Thymus (tissue), 11 donors: Measurements from ENCODE around the gene ZG16. TPM values are rescaled to one million over a fixed set of nuclear protein-coding genes. Genes with fewer than 3 reads are reported as not detected.

ENCODE experiments used
- DNase-seq, 9 donors: peaks; one replicate each; pipeline ENCODE4 v3.0.0-alpha.2; 2013; ENCODE audit warnings: low spot score in 9 of 9, low read depth in 6 of 9, missing footprints in 1 of 9
- H3K27ac ChIP-seq, 2 donors: one replicate each; pipeline ENCODE4 v1.5.1; 2013; ENCODE audit warnings: control low read depth in 1 of 2, low read depth in 1 of 2, low read length in 1 of 2, mild to moderate bottlenecking in 1 of 2, moderate library complexity in 1 of 2
- H3K27me3 ChIP-seq, 2 donors: one replicate each; pipeline ENCODE4 v1.5.1; 2013; ENCODE audit warnings: low read length in 1 of 2; ENCODE audit not compliant: control insufficient read depth in 2 of 2, insufficient read depth in 1 of 2
- H3K36me3 ChIP-seq, 2 donors: one replicate each; pipeline ENCODE4 v1.5.1; 2013; ENCODE audit warnings: low read length in 1 of 2, mild to moderate bottlenecking in 1 of 2, moderate library complexity in 1 of 2; ENCODE audit not compliant: control insufficient read depth in 2 of 2, insufficient read depth in 2 of 2
- H3K4me1 ChIP-seq, 2 donors: one replicate each; pipeline ENCODE4 v1.5.1; 2013; ENCODE audit warnings: low read length in 2 of 2; ENCODE audit not compliant: control insufficient read depth in 2 of 2, insufficient read depth in 2 of 2
- H3K4me3 ChIP-seq, 2 donors: one replicate each; pipeline ENCODE4 v1.5.1; 2013; ENCODE audit warnings: low read length in 2 of 2, control low read depth in 1 of 2, mild to moderate bottlenecking in 1 of 2
- H3K9me3 ChIP-seq, 2 donors: one replicate each; pipeline ENCODE4 v1.5.1; 2013; ENCODE audit warnings: low read length in 1 of 2, mild to moderate bottlenecking in 1 of 2; ENCODE audit not compliant: control insufficient read depth in 2 of 2, insufficient read depth in 1 of 2
- WGBS: extraction: QIAGEN DNeasy Blood & Tissue Kit; methylation state at CpG from one replicate; pipeline ENCODE4 v1.1.7; 2013; 5-methylcytosine and 5-hydroxymethylcytosine counted together
- polyA plus RNA-seq: library from polyadenylated mRNA; stranded (reverse); fragments of 200-250 nt; gene quantifications from one replicate; pipeline ENCODE4 v1.2.3, GENCODE V29; 2013
- total RNA-seq: library from RNA; stranded (reverse); fragments of 120-200 nt; gene quantifications from one replicate; pipeline ENCODE4 v1.2.4, GENCODE V29; 2013
- donor health status: healthy.

Gene ZG16
- total and polyA plus RNA-seq, 2 donors = 0.09 to 0.27 TPM

DNA sequence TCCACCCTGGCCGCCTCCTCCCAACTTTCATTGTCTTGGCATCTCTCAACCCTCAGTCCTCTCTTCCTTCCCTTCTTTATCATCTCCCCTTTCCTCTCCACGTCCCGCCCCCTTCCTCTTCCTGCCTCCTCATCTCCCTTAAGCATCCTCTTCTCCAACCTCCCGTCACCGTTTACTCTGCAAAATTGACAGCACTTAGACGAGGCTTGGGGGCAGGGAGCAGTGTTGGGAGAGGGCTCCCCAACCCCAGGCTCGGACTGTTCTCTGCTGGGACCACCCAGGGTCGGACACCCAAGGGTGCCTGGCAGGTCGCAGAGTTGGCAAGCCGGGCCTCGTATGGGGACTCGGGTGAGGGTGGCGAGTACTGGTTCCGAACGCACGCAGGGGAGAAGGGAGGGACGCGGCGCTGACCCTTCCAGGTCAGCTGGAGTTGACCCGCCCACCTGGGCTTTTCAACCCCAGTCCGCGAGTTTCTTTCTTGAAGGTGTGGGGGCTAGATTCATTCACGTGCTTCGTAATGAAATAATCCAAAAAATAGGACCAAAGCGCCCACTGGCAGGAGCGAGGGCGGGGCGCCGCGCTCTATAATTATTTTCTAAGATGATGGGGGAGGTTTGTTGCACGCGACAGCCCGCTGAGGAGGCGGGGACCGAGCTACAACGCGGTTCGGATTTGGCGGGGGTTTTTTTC lies 37.1 kb downstream of the ZG16 start:
- Histone ChIP-seq H3K27ac (peak overlapping the region; percentile 39 to 96), H3K4me1 (peaks cover 44 to 88% of the 10 kb centered on the region in 2 donors)

GRCh38 chr16:29815793-29816693 lies 38.0 kb downstream of the ZG16 start, which contains the start of gene PAGR1:
Gene PAGR1, plus strand, starts transcription at chr16:29816152. Its CDS starts 374 bp downstream, at chr16:29816526.
- peak; percentile 98 to 100 (median 100) for DNase-seq
- peaks cover 12 to 23% of the 10 kb centered on the region in 2 donors for H3K36me3 ChIP-seq
- peaks cover 0 to 11% of the 10 kb centered on the region in 2 donors for H3K9me3 ChIP-seq
- H3K27me3 ChIP-seq = peaks cover 8 to 37% of the 10 kb centered on the region in 2 donors
- peak within 1 kb of the TSS; percentile 90 to 96 for H3K27ac ChIP-seq
- peak within 1 kb of the TSS; percentile 72 to 80 for H3K4me3 ChIP-seq
- WGBS = under 1% methylated on average over 70 of the region's 70 CpGs
- H3K4me1 ChIP-seq = peaks cover 44 to 88% of the 10 kb centered on the region in 2 donors

More for the DNA sequence above, 37.1 kb downstream of the ZG16 start:
- Histone ChIP-seq H3K27me3 (peaks cover 8 to 45% of the 10 kb centered on the region in 2 donors), H3K36me3 (peaks cover 16 to 31% of the 10 kb centered on the region in 2 donors), H3K4me3 (peak overlapping the region; percentile 72 to 80), H3K9me3 (peaks cover 0 to 11% of the 10 kb centered on the region in 2 donors)
- no peak for DNase-seq
- 10% methylated on average over 39 of the region's 39 CpGs for WGBS

- peak in 3 of 9 donors; percentile 51 to 76 (median 53) for DNase-seq
- Histone ChIP-seq H3K4me3 (peak overlapping the region; percentile 72 to 80), H3K36me3 (peaks cover 17 to 31% of the 10 kb centered on the region in 2 donors), H3K4me1 (peaks cover 45 to 88% of the 10 kb centered on the region in 2 donors), H3K27me3 (peaks cover 8 to 29% of the 10 kb centered on the region in 2 donors), H3K9me3 (peaks cover 0 to 11% of the 10 kb centered on the region in 2 donors), H3K27ac (peak overlapping the region; percentile 90 to 96)
- WGBS = under 1% methylated on average over 37 of the region's 37 CpGs
Measured at GRCh38 chr16:29816694-29817441, 38.8 kb downstream of the ZG16 start.

DNA sequence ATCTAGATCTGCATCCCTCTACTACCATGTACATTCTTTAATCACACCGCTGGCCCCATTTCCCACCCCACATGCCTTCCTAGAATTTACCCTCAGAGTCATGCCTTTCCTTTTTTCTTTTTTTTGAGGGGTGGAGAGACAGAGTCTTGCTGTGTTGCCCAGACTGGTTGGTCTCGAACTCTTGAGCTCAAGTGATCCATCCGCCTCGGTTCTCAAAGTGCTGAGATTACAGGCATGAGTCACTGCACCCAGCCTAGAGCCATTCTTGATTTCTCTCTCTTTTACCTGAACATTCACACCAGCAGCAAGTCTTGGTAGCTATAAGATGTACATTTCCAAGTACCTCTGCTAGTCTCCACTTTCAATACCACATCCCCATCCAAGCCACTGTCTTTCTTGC lies 40.0 kb downstream of the ZG16 start:
- no peak for DNase-seq
- H3K4me3 ChIP-seq = no peak overlapping the region
- H3K4me1 ChIP-seq = peaks cover 38 to 85% of the 10 kb centered on the region in 2 donors

DNA sequence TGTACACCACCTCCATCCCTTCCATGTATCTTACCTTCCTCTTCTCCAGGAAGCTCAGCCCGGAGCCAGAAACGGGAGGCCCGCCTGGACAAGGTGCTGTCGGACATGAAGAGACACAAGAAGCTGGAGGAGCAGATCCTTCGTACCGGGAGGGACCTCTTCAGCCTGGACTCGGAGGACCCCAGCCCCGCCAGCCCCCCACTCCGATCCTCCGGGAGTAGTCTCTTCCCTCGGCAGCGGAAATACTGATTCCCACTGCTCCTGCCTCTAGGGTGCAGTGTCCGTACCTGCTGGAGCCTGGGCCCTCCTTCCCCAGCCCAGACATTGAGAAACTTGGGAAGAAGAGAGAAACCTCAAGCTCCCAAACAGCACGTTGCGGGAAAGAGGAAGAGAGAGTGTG lies 41.5 kb downstream of the ZG16 start:
- Histone ChIP-seq H3K4me3 (no peak overlapping the region), H3K4me1 (peaks cover 39 to 75% of the 10 kb centered on the region in 2 donors), H3K27ac (peak overlapping the region; percentile 53 to 73), H3K36me3 (peaks cover 21 to 35% of the 10 kb centered on the region in 2 donors), H3K9me3 (peaks cover 0 to 6% of the 10 kb centered on the region in 2 donors), H3K27me3 (peaks cover 0 to 3% of the 10 kb centered on the region in 2 donors)
- DNase-seq = no peak
- WGBS = 93% methylated on average over 15 of the region's 15 CpGs

More for the DNA sequence above, 40.0 kb downstream of the ZG16 start:
- no peak overlapping the region for H3K27ac ChIP-seq
- peaks cover 0 to 17% of the 10 kb centered on the region in 2 donors for H3K27me3 ChIP-seq
- peaks cover 0 to 7% of the 10 kb centered on the region in 2 donors for H3K9me3 ChIP-seq
- WGBS = 99% methylated on average over 4 of the region's 4 CpGs
- H3K36me3 ChIP-seq = peaks cover 21 to 35% of the 10 kb centered on the region in 2 donors

- Histone ChIP-seq H3K27me3 (no peaks in the 10 kb centered on the region), H3K4me1 (peaks cover 44 to 75% of the 10 kb centered on the region in 2 donors), H3K27ac (peak within 1 kb of the TSS; percentile 73 to 84), H3K4me3 (peak within 1 kb of the TSS; percentile 54 to 73), H3K36me3 (peaks cover 21 to 35% of the 10 kb centered on the region in 2 donors), H3K9me3 (peaks cover 0 to 6% of the 10 kb centered on the region in 2 donors)
- DNase-seq = peak in 3 of 9 donors; percentile 64 to 81 (median 66)
- WGBS = 0% methylated on average over 4 of the region's 4 CpGs
Measured at GRCh38 chr16:29820271-29820701, 42.2 kb downstream of the ZG16 start, which contains the start of gene MVP. Gene MVP, plus strand, starts transcription at chr16:29820462. Its CDS starts 10,088 bp downstream, at chr16:29830550.

- H3K4me1 ChIP-seq = peaks cover 49 to 77% of the 10 kb centered on the region in 2 donors
Measured at GRCh38 chr16:29820730-29821642, 42.9 kb downstream of the ZG16 start.

More at GRCh38 chr16:29820730-29821642, 42.9 kb downstream of the ZG16 start:
- H3K27me3 ChIP-seq = no peaks in the 10 kb centered on the region
- H3K4me3 ChIP-seq = peak overlapping the region; percentile 54 to 73
- WGBS = 69% methylated on average over 11 of the region's 11 CpGs
- peaks cover 0 to 6% of the 10 kb centered on the region in 2 donors for H3K9me3 ChIP-seq
- peak overlapping the region; percentile 73 to 84 for H3K27ac ChIP-seq
- DNase-seq = no peak
- H3K36me3 ChIP-seq = peaks cover 21 to 35% of the 10 kb centered on the region in 2 donors
